Osteocyte (in vitro differentiated cells): ENCODE data around the gene ITIH4. TPM values are rescaled to one million over a fixed set of nuclear protein-coding genes. Genes with fewer than 3 reads are reported as not detected.

ENCODE experiments used
- DNase-seq: peaks from one replicate; pipeline ENCODE4 v3.0.0; 2021; ENCODE audit warnings: mixed read lengths; ENCODE audit not compliant: unreplicated experiment; ENCODE audit errors: extremely low spot score
- H3K27ac Mint-ChIP-seq: one replicate; pipeline ENCODE4 v1.8.0; 2021; ENCODE audit warnings: mild to moderate bottlenecking, mixed read lengths; ENCODE audit not compliant: unreplicated experiment
- H3K27me3 Mint-ChIP-seq: one replicate; pipeline ENCODE4 v1.8.0; 2021; ENCODE audit warnings: mixed read lengths; ENCODE audit not compliant: unreplicated experiment
- H3K36me3 Mint-ChIP-seq: one replicate; pipeline ENCODE4 v1.8.0; 2021; ENCODE audit warnings: mixed read lengths; ENCODE audit not compliant: unreplicated experiment
- H3K4me1 Mint-ChIP-seq: one replicate; pipeline ENCODE4 v1.8.0; 2021; ENCODE audit warnings: mixed read lengths; ENCODE audit not compliant: unreplicated experiment
- H3K4me3 Mint-ChIP-seq: one replicate; pipeline ENCODE4 v1.8.0; 2021; ENCODE audit warnings: mild to moderate bottlenecking, moderate library complexity, mixed read lengths; ENCODE audit not compliant: unreplicated experiment
- H3K9me3 Mint-ChIP-seq: one replicate; pipeline ENCODE4 v1.8.0; 2021; ENCODE audit warnings: mixed read lengths; ENCODE audit not compliant: unreplicated experiment
- total RNA-seq: library from RNA; stranded (reverse); gene quantifications from 2 replicates; pipeline ENCODE4 v1.2.1, GENCODE V29; 2021
- TF ChIP-seq, protein P1 (sequence below): fragments of 200-600 bp; sonication (generic); IDR thresholded peaks from 2 replicates; pipeline ENCODE4 v1.5.0; 2021; ENCODE audit warnings: antibody characterized with exemption, mild to moderate bottlenecking, moderate library complexity

ITIH4 gene
- total RNA-seq, 1 donor from 2014 or later: 7.2 TPM

DNA sequence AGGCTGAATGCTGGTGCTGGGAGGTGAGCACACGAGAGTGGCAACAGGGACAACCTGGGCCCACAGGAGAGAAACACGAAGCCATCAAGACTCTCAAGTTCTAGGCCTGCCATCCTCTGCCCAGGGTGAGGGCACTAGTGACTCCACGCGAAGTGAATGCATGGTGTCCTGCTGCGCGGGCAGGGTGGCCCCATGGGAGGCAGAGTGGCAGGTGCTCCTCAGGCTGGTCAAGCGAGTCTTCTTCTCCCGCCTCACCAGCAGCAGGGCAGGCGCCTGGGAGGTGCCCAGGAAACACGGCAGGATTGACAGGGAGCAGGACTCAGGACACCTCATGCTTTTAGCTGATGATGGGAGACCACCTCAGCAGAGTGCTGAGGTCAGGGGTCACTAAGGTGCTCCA is 40.0 kb upstream of the ITIH4 start:
- Mint-ChIP-seq H3K9me3 (no peaks in the 10 kb centered on the region), H3K36me3 (peaks cover 8% of the 10 kb centered on the region), H3K27ac (no peak overlapping the region), H3K27me3 (no peaks in the 10 kb centered on the region), H3K4me1 (peaks cover 12% of the 10 kb centered on the region), H3K4me3 (no peak overlapping the region)
- no peak for DNase-seq
- TF ChIP-seq, protein P1, sequence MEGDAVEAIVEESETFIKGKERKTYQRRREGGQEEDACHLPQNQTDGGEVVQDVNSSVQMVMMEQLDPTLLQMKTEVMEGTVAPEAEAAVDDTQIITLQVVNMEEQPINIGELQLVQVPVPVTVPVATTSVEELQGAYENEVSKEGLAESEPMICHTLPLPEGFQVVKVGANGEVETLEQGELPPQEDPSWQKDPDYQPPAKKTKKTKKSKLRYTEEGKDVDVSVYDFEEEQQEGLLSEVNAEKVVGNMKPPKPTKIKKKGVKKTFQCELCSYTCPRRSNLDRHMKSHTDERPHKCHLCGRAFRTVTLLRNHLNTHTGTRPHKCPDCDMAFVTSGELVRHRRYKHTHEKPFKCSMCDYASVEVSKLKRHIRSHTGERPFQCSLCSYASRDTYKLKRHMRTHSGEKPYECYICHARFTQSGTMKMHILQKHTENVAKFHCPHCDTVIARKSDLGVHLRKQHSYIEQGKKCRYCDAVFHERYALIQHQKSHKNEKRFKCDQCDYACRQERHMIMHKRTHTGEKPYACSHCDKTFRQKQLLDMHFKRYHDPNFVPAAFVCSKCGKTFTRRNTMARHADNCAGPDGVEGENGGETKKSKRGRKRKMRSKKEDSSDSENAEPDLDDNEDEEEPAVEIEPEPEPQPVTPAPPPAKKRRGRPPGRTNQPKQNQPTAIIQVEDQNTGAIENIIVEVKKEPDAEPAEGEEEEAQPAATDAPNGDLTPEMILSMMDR: no peak

DNA sequence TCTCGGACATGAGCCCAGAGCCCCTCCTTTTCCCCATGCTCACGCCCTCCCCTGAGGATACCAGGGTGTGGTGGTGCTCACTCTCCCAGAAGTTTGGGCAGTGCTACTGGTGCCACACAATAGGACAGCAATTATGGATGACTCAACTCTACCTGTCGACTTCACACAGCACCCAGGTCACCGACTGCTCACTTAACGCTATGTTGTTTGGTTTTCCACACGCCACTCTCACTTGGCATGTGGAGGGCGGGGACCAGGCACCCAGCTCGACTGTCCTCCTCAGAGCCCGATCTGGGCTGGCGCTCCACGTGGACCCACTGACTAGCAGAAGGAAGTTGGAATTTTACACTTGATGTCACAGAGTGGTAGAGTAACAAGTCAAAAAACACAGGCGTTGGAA is 36.0 kb upstream of the ITIH4 start:
- no peaks in the 10 kb centered on the region for H3K27me3 Mint-ChIP-seq
- TF ChIP-seq, protein P1: no peak
- no peak overlapping the region for H3K4me3 Mint-ChIP-seq
- H3K9me3 Mint-ChIP-seq: peaks cover 3% of the 10 kb centered on the region
- H3K36me3 Mint-ChIP-seq: peaks cover 13% of the 10 kb centered on the region
- no peak overlapping the region for H3K27ac Mint-ChIP-seq
- DNase-seq: no peak
- no peaks in the 10 kb centered on the region for H3K4me1 Mint-ChIP-seq

DNA sequence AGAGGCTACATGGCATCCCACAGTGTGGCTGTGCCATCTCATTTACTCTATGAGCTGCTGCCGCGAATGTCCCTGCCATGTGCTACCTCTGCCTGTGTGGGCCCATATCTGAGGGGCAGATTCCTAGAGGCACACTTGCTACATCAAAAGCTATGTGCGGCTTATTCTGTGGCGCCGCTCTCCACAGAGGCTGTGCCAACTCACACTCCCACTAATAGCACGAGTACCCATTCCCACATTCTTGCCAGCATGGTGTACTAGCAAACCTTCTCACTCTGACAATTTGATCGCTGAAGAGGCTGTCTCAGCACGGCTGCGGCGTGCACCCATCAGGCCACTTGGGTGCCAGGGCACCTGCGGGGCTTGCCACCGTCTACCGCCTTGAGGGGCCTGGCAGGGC is 35.5 kb upstream of the ITIH4 start:
- H3K27ac Mint-ChIP-seq: no peak overlapping the region
- DNase-seq: no peak
- H3K4me3 Mint-ChIP-seq: no peak overlapping the region
- no peaks in the 10 kb centered on the region for H3K27me3 Mint-ChIP-seq
- H3K9me3 Mint-ChIP-seq: peaks cover 3% of the 10 kb centered on the region
- no peaks in the 10 kb centered on the region for H3K4me1 Mint-ChIP-seq
- peaks cover 13% of the 10 kb centered on the region for H3K36me3 Mint-ChIP-seq
- TF ChIP-seq, protein P1: no peak

DNA sequence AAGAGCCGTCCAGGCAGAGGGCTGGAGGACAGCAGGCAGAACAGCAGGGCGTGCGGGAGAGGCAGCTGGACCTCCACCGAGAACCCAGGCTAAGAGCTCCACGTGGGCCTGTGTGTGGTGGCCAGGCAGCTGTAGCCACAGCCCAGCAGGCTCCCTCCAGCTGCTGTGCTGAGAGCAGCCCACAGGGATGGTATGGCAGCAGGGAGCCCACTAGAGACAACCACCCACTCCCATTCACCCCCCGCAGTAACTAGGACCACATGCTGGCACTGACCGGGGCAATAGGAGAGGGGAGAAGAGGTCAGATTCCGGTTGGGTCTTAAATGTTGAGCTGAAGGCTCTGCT is 29.9 kb upstream of the ITIH4 start:
- H3K4me3 Mint-ChIP-seq: no peak overlapping the region
- no peaks in the 10 kb centered on the region for H3K4me1 Mint-ChIP-seq
- H3K27ac Mint-ChIP-seq: no peak overlapping the region
- peaks cover 3% of the 10 kb centered on the region for H3K9me3 Mint-ChIP-seq
- H3K36me3 Mint-ChIP-seq: peaks cover 13% of the 10 kb centered on the region
- DNase-seq: no peak
- TF ChIP-seq, protein P1: no peak
- H3K27me3 Mint-ChIP-seq: no peaks in the 10 kb centered on the region

DNA sequence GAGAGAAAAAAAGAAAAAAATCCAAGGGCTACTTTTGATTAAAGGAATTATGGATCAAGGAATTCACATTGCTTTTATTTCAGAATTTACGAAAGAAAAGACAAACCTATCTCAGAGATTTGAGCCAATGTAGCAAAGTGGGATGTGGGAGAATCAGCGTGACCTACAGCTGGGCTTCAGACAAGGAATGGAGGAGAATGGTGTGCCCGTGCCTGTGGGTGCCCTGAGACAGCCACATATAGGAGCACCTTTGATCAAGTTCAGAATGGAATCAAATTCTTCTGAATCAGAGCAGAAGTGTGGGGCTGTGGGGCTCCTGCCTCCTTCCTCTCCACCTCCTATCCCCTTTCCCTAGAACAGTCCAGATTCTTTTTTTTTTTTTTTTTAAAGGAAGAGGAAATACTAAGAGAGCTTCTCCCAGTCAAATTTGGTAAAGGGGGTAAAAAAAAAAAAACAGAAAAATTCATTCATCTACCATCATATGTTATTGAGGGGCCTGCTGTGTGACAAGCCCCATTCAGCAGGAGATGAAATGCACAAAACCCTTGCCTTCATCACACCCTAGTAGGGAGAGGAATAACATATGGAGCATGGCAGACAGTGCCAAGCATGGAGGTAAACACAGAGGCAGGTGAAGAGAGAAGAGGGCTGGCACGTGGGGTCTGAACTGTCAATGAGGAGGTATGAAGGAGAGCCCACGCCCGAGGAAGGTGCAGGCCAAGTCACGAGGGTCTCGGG is 29.4 kb upstream of the ITIH4 start:
- no peak for DNase-seq
- Mint-ChIP-seq H3K4me3 (no peak overlapping the region), H3K27me3 (no peaks in the 10 kb centered on the region), H3K27ac (no peak overlapping the region), H3K9me3 (peaks cover 3% of the 10 kb centered on the region), H3K4me1 (no peaks in the 10 kb centered on the region), H3K36me3 (peaks cover 10% of the 10 kb centered on the region)
- TF ChIP-seq, protein P1: no peak
